C4-2B (cell line): ENCODE data around the gene SP3.

Experiments
- CTCF ChIP-seq: fragments of 450-650 bp; conservative IDR thresholded peaks from 2 replicates; pipeline ENCODE4 v1.5.1; 2017; ENCODE audit warnings: mild to moderate bottlenecking
- ZFX ChIP-seq: fragments of 450-650 bp; IDR thresholded peaks from 2 replicates; pipeline ENCODE4 v1.6.1; 2017

GRCh38 chr2:173956454-173956853 lies 8.7 kb downstream of the SP3 start:
- TF ChIP-seq CTCF (no peak), ZFX (no peak)
